ENCODE measurements around the gene SEZ6L. TPM values are rescaled to one million over a fixed set of nuclear protein-coding genes. Genes with fewer than 3 reads are reported as not detected.

The SEZ6L gene
- total RNA-seq, 4 donors from 2014 or later: under 0.01 TPM; not detected in 3

GRCh38 chr22:26395926-26396325 lies 226.7 kb downstream of the SEZ6L start:
- no peaks in the 10 kb centered on the region for H3K36me3 ChIP-seq
- 0 to 51% methylated on average over 2 to 5 of the region's 5 CpGs for WGBS, 2 donors
- TF ChIP-seq CTCF (IDR thresholded peaks at IDR 0.05) (no peak), POLR2A (IDR thresholded peaks at IDR 0.05) (no peak)
- H3K4me1 ChIP-seq: no peaks in the 10 kb centered on the region
- intact Hi-C loops (cut with DNase I): loop anchor here (10.0 kb wide), 1 partner anchor 69 kb away; no protein-coding TSS in a partner anchor
- H3K27me3 ChIP-seq: peaks cover 0 to 37% (median 0%) of the 10 kb centered on the region in 4 donors
- no peaks in the 10 kb centered on the region for H3K9me3 ChIP-seq
- no peak overlapping the region for H3K4me3 ChIP-seq
- DNase-seq: no peak
- no peak overlapping the region for H3K27ac ChIP-seq

- peaks cover 0 to 39% (median 0%) of the 10 kb centered on the region in 4 donors for H3K27me3 ChIP-seq
- H3K4me1 ChIP-seq: no peaks in the 10 kb centered on the region
- no peaks in the 10 kb centered on the region for H3K36me3 ChIP-seq
- no peak for DNase-seq
- intact Hi-C loops (cut with DNase I): loop anchor here (10.0 kb wide), 1 partner anchor 66 kb away; no protein-coding TSS in a partner anchor
- H3K9me3 ChIP-seq: no peaks in the 10 kb centered on the region
- 26 to 29% methylated on average over 3 of the region's 3 CpGs for WGBS, 2 donors
- no peak overlapping the region for H3K27ac ChIP-seq
- no peak overlapping the region for H3K4me3 ChIP-seq
- peak in 5 of 6 experiments; percentile 52 to 77 (median 66) for TF ChIP-seq CTCF (IDR thresholded peaks at IDR 0.05)
- TF ChIP-seq POLR2A (IDR thresholded peaks at IDR 0.05): no peak
Observed at GRCh38 chr22:26398741-26399153, 229.5 kb downstream of the SEZ6L start.

GRCh38 chr22:26399289-26399688 lies 230.0 kb downstream of the SEZ6L start:
- WGBS, 2 donors: 56 to 69% methylated on average over 1 of the region's 1 CpG
- Histone ChIP-seq H3K36me3 (no peaks in the 10 kb centered on the region), H3K4me3 (no peak overlapping the region), H3K27ac (no peak overlapping the region), H3K9me3 (no peaks in the 10 kb centered on the region), H3K4me1 (no peaks in the 10 kb centered on the region), H3K27me3 (peaks cover 0 to 39% (median 0%) of the 10 kb centered on the region in 4 donors)
- no peak for TF ChIP-seq POLR2A (IDR thresholded peaks at IDR 0.05)
- intact Hi-C loops (cut with DNase I): loop anchor here (10.0 kb wide), 1 partner anchor 66 kb away; no protein-coding TSS in a partner anchor
- DNase-seq: no peak

GRCh38 chr22:26401726-26402125 lies 232.5 kb downstream of the SEZ6L start:
- no peak for DNase-seq
- intact Hi-C loops (cut with DNase I): no loop called here
- H3K4me1 ChIP-seq: no peaks in the 10 kb centered on the region
- no peak for TF ChIP-seq POLR2A (IDR thresholded peaks at IDR 0.05)
- no peak for TF ChIP-seq CTCF (IDR thresholded peaks at IDR 0.05)
- WGBS, 2 donors: 67 to 94% methylated on average over 4 of the region's 5 CpGs
- no peak overlapping the region for H3K4me3 ChIP-seq
- no peaks in the 10 kb centered on the region for H3K36me3 ChIP-seq
- H3K9me3 ChIP-seq: no peaks in the 10 kb centered on the region
- H3K27ac ChIP-seq: no peak overlapping the region
- peaks cover 0 to 47% (median 0%) of the 10 kb centered on the region in 4 donors for H3K27me3 ChIP-seq

GRCh38 chr22:26404851-26405421 lies 235.7 kb downstream of the SEZ6L start:
- intact Hi-C loops (cut with DNase I): no loop called here
- TF ChIP-seq CTCF (IDR thresholded peaks at IDR 0.05) (no peak), POLR2A (IDR thresholded peaks at IDR 0.05) (no peak)
- no peak overlapping the region for H3K27ac ChIP-seq
- no peaks in the 10 kb centered on the region for H3K36me3 ChIP-seq
- 26 to 31% methylated on average over 4 to 6 of the region's 6 CpGs for WGBS, 2 donors
- no peak overlapping the region for H3K4me3 ChIP-seq
- no peak for DNase-seq
- H3K4me1 ChIP-seq: no peaks in the 10 kb centered on the region
- H3K27me3 ChIP-seq: peaks cover 0 to 71% (median 0%) of the 10 kb centered on the region in 4 donors
- H3K9me3 ChIP-seq: no peaks in the 10 kb centered on the region
